Stimulated activated effector memory CD8-positive, alpha-beta T cell treated with anti-CD3 and anti-CD28 coated beads, Interleukin-12 subunit alpha, Interleukin-12 subunit beta, amount 100 ng/mL, for 72 hours (primary cell): ENCODE data around the gene ZNF609.

Source experiments
- ATAC-seq: fragments of 150-1000 bp; cut with Tn5 transposase; 2 replicates; pipeline ENCODE4 v1.10.0; 2021
- DNase-seq, 2 donors: peaks; one replicate each; pipeline ENCODE4 v3.0.0; 2021 to 2022; ENCODE audit warnings: low spot score in 2 of 2
- H3K27ac Mint-ChIP-seq: one replicate; pipeline ENCODE4 v1.8.0; 2022; ENCODE audit warnings: mild to moderate bottlenecking, mixed read lengths
- H3K36me3 Mint-ChIP-seq: one replicate; pipeline ENCODE4 v1.8.0; 2022; ENCODE audit warnings: mild to moderate bottlenecking, mixed read lengths
- H3K4me1 Mint-ChIP-seq: one replicate; pipeline ENCODE4 v1.8.0; 2022; ENCODE audit warnings: mixed read lengths
- H3K4me3 Mint-ChIP-seq: one replicate; pipeline ENCODE4 v1.8.0; 2022; ENCODE audit warnings: mild to moderate bottlenecking, mixed read lengths
- H3K9me3 Mint-ChIP-seq: one replicate; pipeline ENCODE4 v1.8.0; 2022; ENCODE audit warnings: mixed read lengths

Gene ZNF609

GRCh38 chr15:64460206-64460723 is at the start of gene ZNF609:
Gene ZNF609, plus strand, starts transcription at chr15:64460578. Its CDS starts 38,842 bp downstream, at chr15:64499420.
- Mint-ChIP-seq H3K9me3 (no peaks in the 10 kb centered on the region), H3K27ac (peak within 1 kb of the TSS; percentile 93), H3K36me3 (peaks cover 30% of the 10 kb centered on the region), H3K4me1 (peaks cover 36% of the 10 kb centered on the region), H3K4me3 (peak within 1 kb of the TSS; percentile 79)
- DNase-seq (peak; percentile 96 to 99), ATAC-seq (peak; percentile 80)

GRCh38 chr15:64412216-64412615 is 48.2 kb upstream of the ZNF609 start:
- Mint-ChIP-seq H3K9me3 (no peaks in the 10 kb centered on the region), H3K4me3 (no peak overlapping the region), H3K27ac (peak overlapping the region; percentile 3), H3K4me1 (no peaks in the 10 kb centered on the region), H3K36me3 (peaks cover 98% of the 10 kb centered on the region)
- DNase-seq (no peak), ATAC-seq (no peak)

DNA sequence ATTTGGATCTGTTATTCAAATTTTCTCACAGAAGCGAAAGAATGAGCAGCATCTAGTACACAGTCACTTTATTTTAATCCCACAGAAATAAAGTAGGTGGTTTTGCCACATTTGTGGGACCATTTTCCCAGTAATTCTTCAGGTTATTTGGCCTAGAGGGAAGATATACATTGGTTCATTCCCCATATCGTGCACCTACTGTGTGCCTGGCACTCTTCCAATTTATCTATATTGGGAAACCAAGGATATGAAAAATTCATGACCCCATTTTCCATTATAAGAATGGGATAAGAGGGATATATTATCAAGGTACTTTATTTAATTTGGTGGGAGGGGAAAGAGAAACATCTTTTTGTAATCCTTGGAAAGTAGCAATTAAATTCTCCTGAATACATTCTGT is 37.7 kb upstream of the ZNF609 start:
- H3K27ac Mint-ChIP-seq, result no peak overlapping the region
- ATAC-seq (no peak), DNase-seq (no peak)
- peaks cover 5% of the 10 kb centered on the region for H3K4me1 Mint-ChIP-seq
- peaks cover 98% of the 10 kb centered on the region for H3K36me3 Mint-ChIP-seq
- H3K4me3 Mint-ChIP-seq, result no peak overlapping the region
- H3K9me3 Mint-ChIP-seq, result no peaks in the 10 kb centered on the region

GRCh38 chr15:64423970-64424369 is 36.4 kb upstream of the ZNF609 start:
- ATAC-seq (no peak), DNase-seq (no peak)
- Mint-ChIP-seq H3K36me3 (peaks cover 92% of the 10 kb centered on the region), H3K4me1 (peaks cover 7% of the 10 kb centered on the region), H3K4me3 (no peak overlapping the region), H3K9me3 (no peaks in the 10 kb centered on the region), H3K27ac (no peak overlapping the region)

DNA sequence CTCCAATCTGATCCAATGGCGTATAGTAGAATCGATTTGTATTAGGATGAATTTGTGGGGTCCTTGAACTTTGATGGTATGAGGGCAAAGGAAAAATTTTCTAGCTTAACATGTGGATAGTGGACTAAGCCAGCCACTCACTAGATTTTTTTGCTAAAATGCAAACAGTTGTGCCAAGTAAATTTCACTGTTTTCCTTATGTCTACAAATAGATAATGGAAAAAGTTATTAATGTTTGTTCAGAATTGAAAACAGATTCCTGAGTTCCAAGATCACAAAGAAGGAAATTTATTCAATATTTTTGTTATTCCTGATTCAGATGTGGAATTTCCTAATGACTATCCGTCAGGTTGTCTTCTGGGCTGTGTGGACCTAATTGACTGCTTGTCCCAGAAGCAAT is 35.2 kb upstream of the ZNF609 start:
- Mint-ChIP-seq H3K9me3 (no peaks in the 10 kb centered on the region), H3K36me3 (peaks cover 80% of the 10 kb centered on the region), H3K4me3 (no peak overlapping the region), H3K4me1 (peaks cover 17% of the 10 kb centered on the region), H3K27ac (no peak overlapping the region)
- ATAC-seq, result no peak
- DNase-seq, result no peak

GRCh38 chr15:64426845-64427465 is 33.4 kb upstream of the ZNF609 start:
- peak overlapping the region; percentile 0 for H3K27ac Mint-ChIP-seq
- no peak overlapping the region for H3K4me3 Mint-ChIP-seq
- no peak for DNase-seq
- ATAC-seq, result no peak
- H3K36me3 Mint-ChIP-seq, result peaks cover 63% of the 10 kb centered on the region
- H3K4me1 Mint-ChIP-seq, result peaks cover 23% of the 10 kb centered on the region
- no peaks in the 10 kb centered on the region for H3K9me3 Mint-ChIP-seq

DNA sequence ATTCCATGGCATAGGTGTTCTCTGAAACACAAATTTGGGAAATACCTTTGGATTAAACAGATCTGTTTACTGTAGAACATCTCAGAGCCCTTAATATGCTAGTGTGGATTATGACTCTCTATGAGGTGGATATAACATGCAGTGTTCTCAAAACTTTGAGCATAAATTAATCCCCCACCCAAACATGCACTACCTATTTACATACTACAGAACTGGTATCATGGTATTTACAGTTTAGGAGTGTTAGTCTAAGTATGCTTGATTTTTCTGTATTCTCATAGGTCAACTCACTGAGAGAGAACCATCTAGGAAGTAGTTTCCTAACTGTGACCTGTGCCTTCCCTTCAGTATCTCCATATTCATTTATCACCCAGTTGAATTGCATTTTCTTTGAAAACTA is 30.9 kb upstream of the ZNF609 start:
- Mint-ChIP-seq H3K4me3 (peak overlapping the region; percentile 16), H3K4me1 (peaks cover 23% of the 10 kb centered on the region), H3K36me3 (peaks cover 43% of the 10 kb centered on the region), H3K27ac (peak overlapping the region; percentile 76), H3K9me3 (no peaks in the 10 kb centered on the region)
- DNase-seq (no peak), ATAC-seq (peak; percentile 83)

- H3K36me3 Mint-ChIP-seq, result peaks cover 35% of the 10 kb centered on the region
- H3K4me3 Mint-ChIP-seq, result peak overlapping the region; percentile 16
- H3K27ac Mint-ChIP-seq, result peak overlapping the region; percentile 76
- ATAC-seq, result peak; percentile 86
- no peaks in the 10 kb centered on the region for H3K9me3 Mint-ChIP-seq
- DNase-seq, result peak; percentile 4 to 52
- peaks cover 23% of the 10 kb centered on the region for H3K4me1 Mint-ChIP-seq
Observed at GRCh38 chr15:64430000-64430735, 30.2 kb upstream of the ZNF609 start.

- Mint-ChIP-seq H3K4me1 (peaks cover 30% of the 10 kb centered on the region), H3K9me3 (no peaks in the 10 kb centered on the region), H3K36me3 (peaks cover 12% of the 10 kb centered on the region), H3K27ac (no peak overlapping the region), H3K4me3 (no peak overlapping the region)
- DNase-seq, result no peak
- ATAC-seq, result no peak
Observed at GRCh38 chr15:64437982-64438381, 22.4 kb upstream of the ZNF609 start.

DNA sequence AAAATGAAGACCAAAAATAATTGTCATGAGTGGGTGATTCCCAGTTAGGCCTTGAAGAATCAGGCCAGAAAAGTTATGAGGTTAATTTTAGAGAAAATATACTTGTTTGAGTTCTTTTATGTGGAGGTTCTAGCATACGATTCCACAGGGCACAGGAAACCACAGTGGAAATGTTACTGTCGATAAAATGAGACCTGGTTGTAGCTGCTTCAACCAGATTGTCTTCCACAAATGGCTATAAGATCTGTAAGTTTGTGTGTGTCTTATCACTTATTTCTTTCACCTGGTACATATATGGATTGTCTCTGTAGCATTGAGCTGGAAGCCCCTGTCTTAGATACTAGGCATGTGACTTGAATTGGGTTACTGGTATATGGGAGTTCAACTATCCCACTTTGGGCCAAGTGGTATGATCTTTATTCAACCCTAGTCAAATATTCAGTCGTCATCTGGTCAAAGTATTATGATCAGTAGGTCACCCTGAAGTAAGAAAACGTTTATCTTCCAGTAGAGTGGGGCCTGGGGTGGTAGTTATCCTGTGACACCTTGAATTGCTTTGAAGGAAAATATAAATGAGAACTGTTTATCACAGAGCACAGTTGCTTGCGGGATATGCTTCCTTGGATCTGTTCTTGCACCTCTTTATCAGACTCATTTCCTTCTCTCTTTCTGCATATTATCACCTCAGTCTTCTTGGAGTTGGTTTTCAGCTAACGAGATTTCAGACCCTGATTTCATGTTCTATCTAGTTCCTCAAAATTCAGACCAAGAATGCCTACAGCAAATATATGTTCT is 21.5 kb upstream of the ZNF609 start:
- Mint-ChIP-seq H3K36me3 (peaks cover 15% of the 10 kb centered on the region), H3K4me3 (no peak overlapping the region), H3K27ac (no peak overlapping the region), H3K4me1 (peaks cover 38% of the 10 kb centered on the region), H3K9me3 (no peaks in the 10 kb centered on the region)
- DNase-seq, result no peak
- no peak for ATAC-seq

GRCh38 chr15:64441852-64442251 is 18.5 kb upstream of the ZNF609 start:
- peaks cover 52% of the 10 kb centered on the region for H3K4me1 Mint-ChIP-seq

DNA sequence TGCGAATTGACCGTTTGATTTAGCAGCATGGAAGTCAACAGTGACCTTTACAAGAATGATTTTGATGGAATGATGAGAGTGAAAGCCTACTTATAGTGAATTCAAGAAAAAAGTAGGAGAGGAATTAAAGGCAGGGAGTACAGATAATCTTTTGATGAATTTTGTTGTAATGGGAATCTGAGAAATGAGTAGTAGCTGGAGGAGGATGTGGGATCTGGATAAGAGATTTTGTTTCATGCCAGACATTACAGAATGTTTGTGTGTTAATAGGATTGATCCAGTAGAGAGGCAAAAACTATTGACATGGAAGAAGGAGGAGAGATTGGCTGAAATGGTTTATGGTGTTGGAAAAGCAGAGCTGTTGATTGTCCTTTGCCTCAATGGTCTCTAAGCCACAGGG is 17.4 kb upstream of the ZNF609 start:
- H3K36me3 Mint-ChIP-seq, result peaks cover 51% of the 10 kb centered on the region
- no peak for ATAC-seq
- no peak for DNase-seq
- no peaks in the 10 kb centered on the region for H3K9me3 Mint-ChIP-seq
- H3K27ac Mint-ChIP-seq, result peak overlapping the region; percentile 48
- H3K4me3 Mint-ChIP-seq, result peak overlapping the region; percentile 51
- H3K4me1 Mint-ChIP-seq, result peaks cover 50% of the 10 kb centered on the region

More at GRCh38 chr15:64441852-64442251, 18.5 kb upstream of the ZNF609 start:
- peaks cover 40% of the 10 kb centered on the region for H3K36me3 Mint-ChIP-seq
- no peaks in the 10 kb centered on the region for H3K9me3 Mint-ChIP-seq
- ATAC-seq, result no peak
- H3K4me3 Mint-ChIP-seq, result no peak overlapping the region
- no peak for DNase-seq
- H3K27ac Mint-ChIP-seq, result peak overlapping the region; percentile 48

DNA sequence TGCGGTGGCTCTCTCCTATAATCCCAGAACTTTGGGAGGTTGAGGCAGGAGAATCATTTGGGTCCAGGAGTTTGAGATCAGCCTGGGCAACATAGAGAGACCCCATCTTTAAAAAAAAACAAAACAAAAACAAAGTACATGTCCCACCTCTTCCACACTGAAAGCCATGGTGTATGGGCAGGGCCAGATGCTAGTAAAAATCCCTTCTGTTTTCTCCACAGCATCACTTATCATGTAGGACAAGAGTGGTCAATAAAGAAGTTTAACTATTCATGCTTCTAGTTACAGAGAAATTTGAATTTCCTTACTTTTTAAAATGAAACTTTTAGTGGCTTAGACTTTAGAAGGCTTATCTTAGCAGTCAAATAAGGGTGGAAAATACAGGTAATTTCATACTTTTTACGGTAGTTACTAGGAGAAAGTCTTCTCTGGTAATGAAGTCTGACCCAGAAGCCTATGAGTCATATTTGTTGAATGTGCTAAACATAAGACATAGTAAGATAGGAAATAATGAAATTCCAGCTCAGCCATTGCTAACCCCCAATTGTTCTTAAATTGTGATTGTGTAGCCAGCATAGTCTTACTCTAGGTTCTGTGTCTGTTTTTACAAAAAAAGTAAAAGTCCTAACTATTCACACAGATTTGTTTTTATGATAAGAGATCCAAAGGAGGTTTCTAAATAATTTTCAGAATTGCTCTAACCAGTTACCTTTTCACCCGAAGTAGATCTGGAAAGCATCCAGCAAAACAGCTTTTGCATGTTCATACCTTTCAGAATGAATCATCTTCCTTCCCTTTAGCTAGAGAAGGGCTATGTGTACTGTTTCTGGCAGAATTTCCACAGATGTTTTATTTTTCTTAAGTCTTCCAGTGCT is 16.4 kb upstream of the ZNF609 start:
- Mint-ChIP-seq H3K36me3 (peaks cover 61% of the 10 kb centered on the region), H3K9me3 (no peaks in the 10 kb centered on the region), H3K27ac (peak overlapping the region; percentile 48), H3K4me3 (peak overlapping the region; percentile 51), H3K4me1 (peaks cover 43% of the 10 kb centered on the region)
- ATAC-seq, result peak; percentile 94
- DNase-seq, result no peak

DNA sequence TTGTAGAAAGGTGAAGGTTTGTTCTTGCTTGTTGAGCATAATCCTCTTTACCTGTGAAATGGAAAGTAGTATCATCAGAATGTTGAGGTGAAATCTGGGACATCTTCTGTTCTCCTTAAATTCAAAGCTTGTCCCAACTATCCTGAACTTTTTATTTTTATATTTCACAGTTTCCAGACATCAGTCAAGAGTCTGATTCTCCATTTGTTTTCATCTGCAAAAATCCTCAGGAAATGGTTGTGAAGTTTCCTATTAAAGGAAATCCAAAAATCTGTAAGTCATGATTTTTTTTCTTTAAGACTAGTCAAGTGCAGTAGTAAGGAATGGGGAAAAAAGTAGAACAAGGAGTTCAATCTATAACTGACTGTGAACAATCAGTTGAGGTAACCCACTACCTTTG is 15.5 kb upstream of the ZNF609 start:
- no peak for ATAC-seq
- Mint-ChIP-seq H3K4me3 (peak overlapping the region; percentile 51), H3K27ac (peak overlapping the region; percentile 48), H3K4me1 (peaks cover 43% of the 10 kb centered on the region), H3K9me3 (no peaks in the 10 kb centered on the region), H3K36me3 (peaks cover 65% of the 10 kb centered on the region)
- no peak for DNase-seq
